ENCODE results near the gene AUTS2.

The AUTS2 gene

GRCh38 chr7:70313687-70314086 is 715.4 kb downstream of the AUTS2 start:
- DNase-seq (ENCODE audit: low read depth) = no peak

- DNase-seq (ENCODE audit: low read depth) = no peak
These were observed 715.9 kb downstream of the AUTS2 start for GRCh38 chr7:70314221-70314620.

DNA sequence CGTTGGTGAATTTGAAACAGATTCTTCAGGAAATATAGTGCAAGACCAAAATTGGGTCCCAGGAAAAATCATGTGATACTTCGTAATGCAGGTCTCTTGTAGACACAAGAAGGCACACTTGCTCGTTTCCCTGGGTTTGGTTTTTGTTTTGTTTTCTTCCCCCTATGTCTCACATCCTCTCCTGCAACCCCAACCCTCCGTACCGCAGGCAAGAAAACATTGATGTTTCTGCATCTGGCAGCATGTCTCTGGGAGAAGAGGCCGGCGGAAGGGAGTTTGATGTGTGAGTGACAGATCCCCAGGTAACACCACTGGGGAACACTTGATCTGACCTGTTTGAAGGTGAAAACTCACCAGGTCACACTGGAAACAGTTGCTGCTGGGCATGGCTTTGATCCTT is 718.5 kb downstream of the AUTS2 start:
- DNase-seq (ENCODE audit: low read depth) = no peak

GRCh38 chr7:70317356-70317755 is 719.1 kb downstream of the AUTS2 start:
- DNase-seq (ENCODE audit: low read depth) = no peak

DNA sequence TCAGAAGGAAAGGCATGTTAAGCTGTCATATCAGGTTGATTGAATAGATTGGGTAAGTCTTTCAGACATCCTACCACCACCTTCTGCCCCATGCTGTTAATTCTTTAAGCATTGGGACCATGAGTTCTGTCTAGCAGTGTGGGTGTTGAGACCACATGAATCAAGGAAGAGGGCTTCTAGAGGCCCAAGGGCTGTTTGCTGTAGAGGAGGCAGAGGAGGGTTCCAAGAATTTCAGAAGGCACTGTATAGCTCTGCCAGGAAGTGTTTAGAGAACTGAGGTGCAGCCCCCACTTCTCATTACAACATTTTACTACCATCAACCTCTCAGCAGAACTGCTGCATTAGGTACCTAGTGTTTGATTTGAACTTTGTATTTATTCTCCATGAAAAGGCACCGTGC is 720.2 kb downstream of the AUTS2 start:
- no peak for DNase-seq (ENCODE audit: low read depth)

DNA sequence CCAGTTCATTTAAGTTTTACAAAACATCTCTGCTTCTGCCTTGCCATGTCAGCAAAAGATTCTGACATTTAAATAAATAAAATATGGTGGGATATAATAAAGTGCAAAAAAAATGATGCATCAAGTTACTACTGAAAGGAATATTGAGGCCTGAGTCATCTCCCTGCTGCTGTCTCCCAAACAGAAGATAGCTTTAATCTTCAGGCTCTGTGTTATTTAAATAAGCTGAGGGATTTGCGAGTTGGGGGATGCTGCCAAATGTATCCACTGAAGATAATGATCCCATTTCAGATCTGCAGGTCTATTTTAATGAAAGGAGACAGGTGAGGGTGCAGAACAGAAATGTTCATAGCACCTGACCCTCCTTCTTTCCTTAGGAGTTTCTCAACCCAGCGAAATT is 720.8 kb downstream of the AUTS2 start:
- no peak for DNase-seq (ENCODE audit: low read depth)

GRCh38 chr7:70321016-70321590 is 722.8 kb downstream of the AUTS2 start:
- DNase-seq (ENCODE audit: low read depth) = no peak

GRCh38 chr7:70322856-70323255 is 724.6 kb downstream of the AUTS2 start:
- DNase-seq (ENCODE audit: low read depth) = no peak

GRCh38 chr7:70325509-70326101 is 727.3 kb downstream of the AUTS2 start:
- no peak for DNase-seq (ENCODE audit: low read depth)

GRCh38 chr7:70334295-70334694 is 736.0 kb downstream of the AUTS2 start:
- DNase-seq (ENCODE audit: low read depth) = no peak

DNA sequence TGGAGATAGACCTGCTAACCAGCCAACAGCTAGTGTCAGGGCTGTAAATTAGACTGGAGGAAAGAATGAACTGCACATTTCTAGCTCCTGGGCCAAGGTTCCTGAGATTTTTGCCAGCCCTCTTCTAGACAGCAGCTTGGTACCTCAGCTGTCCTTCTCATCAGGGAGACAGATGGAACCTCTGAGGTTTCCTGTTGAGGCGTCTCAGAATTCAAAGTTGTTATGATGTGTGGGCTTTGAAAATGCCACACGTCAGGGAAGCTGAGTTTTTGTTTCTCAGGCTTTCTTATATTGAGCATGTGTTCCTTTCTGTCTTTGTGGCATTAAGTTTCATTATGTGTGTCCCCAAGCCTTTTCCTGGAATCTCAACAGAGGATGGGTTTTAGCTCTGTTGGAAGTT is 736.6 kb downstream of the AUTS2 start:
- DNase-seq (ENCODE audit: low read depth) = no peak

DNA sequence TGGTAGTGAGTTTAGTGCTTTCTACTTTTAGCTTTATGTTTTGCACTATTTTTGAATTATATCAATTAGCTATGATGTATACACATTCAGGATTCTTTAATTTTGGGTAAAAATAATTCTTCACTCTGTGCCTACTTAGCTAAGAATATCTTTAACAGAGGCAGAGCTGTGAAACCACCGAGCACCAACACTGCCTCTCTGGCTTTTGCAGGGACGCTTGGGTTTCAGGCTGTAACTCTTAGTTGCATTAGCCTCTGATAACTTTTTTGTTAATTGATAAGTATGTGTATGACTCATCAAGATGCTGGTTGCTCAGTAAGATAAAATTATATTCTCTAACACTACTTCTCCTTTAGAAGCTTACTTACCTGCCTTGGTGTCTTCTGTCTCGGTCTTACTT is 738.3 kb downstream of the AUTS2 start:
- no peak for DNase-seq (ENCODE audit: low read depth)

GRCh38 chr7:70338015-70338414 is 739.7 kb downstream of the AUTS2 start:
- no peak for DNase-seq (ENCODE audit: low read depth)

DNA sequence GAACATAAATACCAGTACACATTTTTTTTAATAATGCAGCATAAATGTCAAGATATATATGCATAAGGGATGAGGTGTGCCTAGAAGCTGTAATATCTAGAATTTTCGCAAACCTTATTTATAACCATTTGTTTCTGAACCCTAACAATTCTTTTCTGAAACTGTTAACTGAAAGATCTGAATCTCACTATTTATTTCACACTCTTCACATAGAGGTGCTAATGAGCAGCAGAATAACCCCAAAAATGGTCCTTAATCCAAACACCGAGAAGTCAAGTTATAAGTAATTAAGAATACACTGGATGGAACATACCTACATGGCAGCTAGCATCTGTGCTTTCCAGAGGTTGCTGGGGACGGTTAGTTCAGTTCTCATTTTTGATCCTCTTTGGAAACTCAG is 742.0 kb downstream of the AUTS2 start:
- no peak for DNase-seq (ENCODE audit: low read depth)

DNA sequence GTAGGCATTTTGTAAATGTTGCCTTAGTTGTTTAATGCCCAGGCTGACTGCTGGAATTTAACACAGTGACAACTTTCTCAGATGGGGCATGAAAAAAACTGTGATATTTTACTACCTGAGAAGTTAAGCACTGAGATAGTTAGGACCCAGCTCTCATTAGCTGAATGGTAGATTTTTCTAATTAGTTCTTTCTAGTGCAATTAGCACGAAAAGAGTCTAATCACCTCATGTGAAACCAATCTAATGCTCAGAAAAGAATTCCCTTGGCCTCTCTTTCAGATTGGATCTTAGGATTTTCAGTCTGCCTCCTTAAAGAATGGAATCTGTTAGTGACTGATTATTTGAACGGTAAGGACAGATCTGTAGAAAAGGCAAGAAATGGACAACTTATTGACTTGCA is 743.2 kb downstream of the AUTS2 start:
- DNase-seq (ENCODE audit: low read depth) = no peak

- DNase-seq (ENCODE audit: low read depth) = no peak
These were observed 745.2 kb downstream of the AUTS2 start for GRCh38 chr7:70343519-70343918.

GRCh38 chr7:70344726-70345125 is 746.5 kb downstream of the AUTS2 start:
- no peak for DNase-seq (ENCODE audit: low read depth)

GRCh38 chr7:70346844-70347462 is 748.7 kb downstream of the AUTS2 start:
- DNase-seq (ENCODE audit: low read depth) = no peak

DNA sequence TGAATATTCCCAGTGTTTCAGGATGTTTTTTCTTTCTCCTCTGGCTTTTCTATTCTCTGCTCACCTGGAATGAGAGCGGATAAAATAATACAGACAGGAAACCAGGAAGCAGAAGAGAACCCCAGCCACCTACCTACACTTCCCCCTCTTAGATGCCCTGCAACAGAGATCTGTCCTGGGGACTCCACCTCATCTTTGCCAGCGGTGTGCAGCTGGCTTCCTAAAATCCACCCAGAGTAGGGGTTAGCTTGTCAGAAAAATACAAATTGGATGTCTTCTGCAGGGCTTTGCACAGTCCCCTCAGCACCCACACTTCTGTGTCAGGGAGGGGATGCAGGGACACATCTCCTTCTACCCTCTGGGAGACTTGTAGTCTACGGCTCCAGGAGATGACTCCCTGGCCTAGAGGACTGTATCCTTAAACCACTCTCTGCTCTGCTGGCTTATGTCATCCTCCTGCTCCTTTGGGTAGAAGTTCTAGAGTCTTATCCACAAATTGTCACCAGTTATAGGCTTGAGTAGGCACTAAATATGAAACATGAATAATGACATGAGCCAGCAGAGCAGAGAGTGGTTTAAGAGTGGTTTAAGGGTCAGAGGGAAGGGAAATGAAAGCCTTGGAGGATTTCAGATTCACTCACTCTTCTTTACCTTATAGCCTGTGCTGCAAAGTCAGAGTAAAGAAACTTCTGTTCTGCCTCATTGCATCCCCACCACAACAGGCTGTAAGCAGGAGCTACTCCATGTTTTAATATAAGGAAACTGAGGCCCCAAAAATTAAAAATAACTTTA is 749.4 kb downstream of the AUTS2 start:
- no peak for DNase-seq (ENCODE audit: low read depth)

GRCh38 chr7:70349031-70349430 is 750.8 kb downstream of the AUTS2 start:
- DNase-seq (ENCODE audit: low read depth) = no peak

- DNase-seq (ENCODE audit: low read depth) = no peak
These were observed 751.5 kb downstream of the AUTS2 start for GRCh38 chr7:70349819-70350218.

DNA sequence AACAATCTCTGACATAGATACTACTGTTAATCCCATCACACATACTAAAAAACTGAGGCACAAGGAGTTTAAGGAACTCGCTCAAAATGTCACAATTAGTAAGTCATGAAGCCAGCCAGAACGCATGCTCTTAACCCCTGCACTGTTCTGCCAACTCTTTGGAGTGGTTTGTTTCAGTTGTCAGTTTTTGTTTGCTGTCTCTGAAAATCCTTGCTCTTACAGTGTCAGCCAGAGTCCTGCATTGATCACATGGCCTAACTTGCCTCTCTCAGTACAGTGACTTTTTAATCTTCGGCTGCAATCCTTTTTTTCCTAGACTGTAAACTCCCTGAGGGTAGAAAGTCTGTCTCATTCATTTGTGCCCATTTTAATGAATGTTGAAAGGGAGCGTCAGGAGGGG is 753.8 kb downstream of the AUTS2 start:
- no peak for DNase-seq (ENCODE audit: low read depth)

- DNase-seq (ENCODE audit: low read depth) = no peak
These were observed 754.6 kb downstream of the AUTS2 start for GRCh38 chr7:70352906-70353305.
